ENCODE results near the gene STIP1. TPM values are rescaled to one million over a fixed set of nuclear protein-coding genes. Genes with fewer than 3 reads are reported as not detected.

Gene STIP1
- total RNA-seq, 1 donor from 2014 or later = 102 TPM

DNA sequence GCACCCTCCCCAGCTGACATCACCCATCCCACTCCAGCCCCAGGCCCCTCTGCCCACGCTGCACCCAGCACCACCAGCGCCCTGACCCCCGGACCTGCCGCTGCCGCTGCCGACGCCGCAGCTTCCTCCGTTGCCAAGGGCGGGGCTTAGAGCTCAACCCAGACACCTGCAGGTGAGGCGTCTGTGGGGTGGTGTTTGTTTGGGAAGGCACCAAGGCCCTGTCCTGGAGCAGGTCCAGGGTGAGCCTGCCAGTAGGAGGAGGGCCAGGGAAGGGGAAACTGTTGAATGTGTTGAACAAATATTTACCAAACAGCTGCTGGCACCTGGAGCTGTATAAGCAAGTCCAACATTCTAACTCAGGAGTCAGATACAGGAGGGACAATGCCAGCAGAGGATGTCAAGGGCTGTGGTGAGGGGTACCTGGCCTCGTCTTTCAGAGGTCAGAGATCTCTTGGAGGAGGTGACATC lies 51.5 kb downstream of the STIP1 start:
- peaks cover 1% of the 10 kb centered on the region for H3K36me3 ChIP-seq (ENCODE audit: control insufficient read depth, insufficient read depth, low read length)
- TF ChIP-seq, protein P1, sequence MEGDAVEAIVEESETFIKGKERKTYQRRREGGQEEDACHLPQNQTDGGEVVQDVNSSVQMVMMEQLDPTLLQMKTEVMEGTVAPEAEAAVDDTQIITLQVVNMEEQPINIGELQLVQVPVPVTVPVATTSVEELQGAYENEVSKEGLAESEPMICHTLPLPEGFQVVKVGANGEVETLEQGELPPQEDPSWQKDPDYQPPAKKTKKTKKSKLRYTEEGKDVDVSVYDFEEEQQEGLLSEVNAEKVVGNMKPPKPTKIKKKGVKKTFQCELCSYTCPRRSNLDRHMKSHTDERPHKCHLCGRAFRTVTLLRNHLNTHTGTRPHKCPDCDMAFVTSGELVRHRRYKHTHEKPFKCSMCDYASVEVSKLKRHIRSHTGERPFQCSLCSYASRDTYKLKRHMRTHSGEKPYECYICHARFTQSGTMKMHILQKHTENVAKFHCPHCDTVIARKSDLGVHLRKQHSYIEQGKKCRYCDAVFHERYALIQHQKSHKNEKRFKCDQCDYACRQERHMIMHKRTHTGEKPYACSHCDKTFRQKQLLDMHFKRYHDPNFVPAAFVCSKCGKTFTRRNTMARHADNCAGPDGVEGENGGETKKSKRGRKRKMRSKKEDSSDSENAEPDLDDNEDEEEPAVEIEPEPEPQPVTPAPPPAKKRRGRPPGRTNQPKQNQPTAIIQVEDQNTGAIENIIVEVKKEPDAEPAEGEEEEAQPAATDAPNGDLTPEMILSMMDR (IDR thresholded peaks at IDR 0.05; ENCODE audit: insufficient read depth, low read length, severe bottlenecking) = peak; percentile 22
- H3K4me3 ChIP-seq (ENCODE audit: low read depth, low read length) = no peak overlapping the region
- peak; percentile 81 for DNase-seq (ENCODE audit: low read depth)
- no peaks in the 10 kb centered on the region for H3K27me3 ChIP-seq (ENCODE audit: control insufficient read depth, insufficient read depth, low read length)
- peak; percentile 93 for FAIRE-seq

DNA sequence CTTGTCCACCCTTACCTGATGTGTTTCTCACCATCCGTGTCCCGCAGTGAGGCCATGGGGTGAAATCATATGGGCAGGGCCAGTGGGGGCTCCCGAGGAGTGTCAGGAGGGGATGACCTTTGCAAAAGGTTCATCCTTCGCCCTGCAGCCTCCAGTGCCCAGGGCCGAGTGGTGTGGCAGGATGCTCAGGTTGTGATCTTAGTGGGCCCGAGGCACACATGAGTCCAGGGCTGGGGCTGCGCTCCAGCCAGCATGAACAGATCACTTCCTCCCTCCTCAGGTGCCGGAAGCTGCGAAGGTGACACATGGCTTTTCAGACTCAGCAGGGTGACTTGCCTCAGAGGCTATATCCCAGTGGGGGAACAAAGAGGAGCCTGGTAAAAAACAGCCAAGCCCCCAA lies 52.1 kb downstream of the STIP1 start:
- DNase-seq (ENCODE audit: low read depth) (no peak), FAIRE-seq (no peak)
- Histone ChIP-seq H3K36me3 (ENCODE audit: control insufficient read depth, insufficient read depth, low read length) (peaks cover 3% of the 10 kb centered on the region), H3K4me3 (ENCODE audit: low read depth, low read length) (no peak overlapping the region), H3K27me3 (ENCODE audit: control insufficient read depth, insufficient read depth, low read length) (no peaks in the 10 kb centered on the region)
- TF ChIP-seq, protein P1 (IDR thresholded peaks at IDR 0.05; ENCODE audit: insufficient read depth, low read length, severe bottlenecking) = no peak

DNA sequence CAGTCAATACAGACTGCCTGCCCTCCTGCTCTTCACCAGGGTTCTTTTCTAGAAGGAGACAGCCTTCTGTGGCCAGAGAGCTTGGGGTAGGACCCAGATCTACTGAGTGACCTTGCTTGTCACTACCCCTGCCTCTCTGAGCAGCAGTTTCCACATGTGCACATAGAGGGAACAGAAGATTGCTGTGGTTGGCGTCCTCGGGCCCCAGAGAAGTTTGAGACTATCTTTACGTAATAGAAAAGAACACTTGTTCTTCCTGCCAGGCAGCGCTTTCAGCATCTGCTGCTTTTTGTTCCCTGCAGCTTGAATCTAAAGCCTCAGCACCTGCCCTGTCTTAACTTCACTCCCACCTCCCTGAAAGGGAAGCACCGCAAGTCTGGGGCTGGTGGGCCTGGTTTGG lies 53.0 kb downstream of the STIP1 start:
- FAIRE-seq (no peak), DNase-seq (ENCODE audit: low read depth) (no peak)
- Histone ChIP-seq H3K27me3 (ENCODE audit: control insufficient read depth, insufficient read depth, low read length) (no peaks in the 10 kb centered on the region), H3K4me3 (ENCODE audit: low read depth, low read length) (no peak overlapping the region), H3K36me3 (ENCODE audit: control insufficient read depth, insufficient read depth, low read length) (peaks cover 8% of the 10 kb centered on the region)
- TF ChIP-seq, protein P1 (IDR thresholded peaks at IDR 0.05; ENCODE audit: insufficient read depth, low read length, severe bottlenecking) = no peak

DNA sequence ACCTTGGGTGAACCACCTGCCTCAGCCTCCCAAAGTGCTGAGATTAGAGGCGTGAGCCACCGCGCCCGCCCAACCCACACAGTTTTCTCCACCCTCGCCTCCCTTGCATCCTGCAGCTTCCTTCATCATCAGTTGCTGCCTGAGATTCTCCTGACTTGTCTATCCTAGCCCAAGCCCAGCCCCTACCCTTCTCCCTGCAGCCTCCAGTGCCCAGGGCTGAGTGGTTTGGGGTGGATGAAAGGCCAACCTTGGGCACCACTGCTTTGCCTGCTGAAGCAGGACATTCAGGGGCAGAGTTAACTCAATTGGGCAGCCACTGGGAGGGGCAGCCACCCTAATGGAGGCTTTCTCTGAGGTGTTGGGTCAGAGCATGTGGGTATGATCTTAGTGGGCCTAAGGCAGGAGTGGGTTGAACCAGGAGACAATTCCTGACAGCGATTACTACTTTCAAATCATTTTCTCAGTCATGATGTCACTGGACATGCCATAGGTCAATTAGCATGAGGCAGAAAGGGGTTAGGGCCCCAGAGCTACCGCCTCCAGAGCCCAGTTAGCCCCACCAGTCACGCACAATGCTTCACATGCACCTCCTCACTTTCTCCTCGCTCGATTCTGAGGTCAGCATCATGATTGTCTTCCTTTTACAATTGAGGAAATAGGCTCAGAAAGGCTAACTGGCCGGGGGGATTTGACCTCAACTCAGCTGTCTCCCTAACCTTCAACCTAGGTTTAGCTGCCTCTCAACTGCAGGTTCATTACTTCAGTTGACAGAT lies 53.9 kb downstream of the STIP1 start:
- H3K27me3 ChIP-seq (ENCODE audit: control insufficient read depth, insufficient read depth, low read length) = no peaks in the 10 kb centered on the region
- H3K4me3 ChIP-seq (ENCODE audit: low read depth, low read length) = no peak overlapping the region
- no peak for DNase-seq (ENCODE audit: low read depth)
- no peak for FAIRE-seq
- TF ChIP-seq, protein P1 (IDR thresholded peaks at IDR 0.05; ENCODE audit: insufficient read depth, low read length, severe bottlenecking) = no peak
- H3K36me3 ChIP-seq (ENCODE audit: control insufficient read depth, insufficient read depth, low read length) = peaks cover 11% of the 10 kb centered on the region

DNA sequence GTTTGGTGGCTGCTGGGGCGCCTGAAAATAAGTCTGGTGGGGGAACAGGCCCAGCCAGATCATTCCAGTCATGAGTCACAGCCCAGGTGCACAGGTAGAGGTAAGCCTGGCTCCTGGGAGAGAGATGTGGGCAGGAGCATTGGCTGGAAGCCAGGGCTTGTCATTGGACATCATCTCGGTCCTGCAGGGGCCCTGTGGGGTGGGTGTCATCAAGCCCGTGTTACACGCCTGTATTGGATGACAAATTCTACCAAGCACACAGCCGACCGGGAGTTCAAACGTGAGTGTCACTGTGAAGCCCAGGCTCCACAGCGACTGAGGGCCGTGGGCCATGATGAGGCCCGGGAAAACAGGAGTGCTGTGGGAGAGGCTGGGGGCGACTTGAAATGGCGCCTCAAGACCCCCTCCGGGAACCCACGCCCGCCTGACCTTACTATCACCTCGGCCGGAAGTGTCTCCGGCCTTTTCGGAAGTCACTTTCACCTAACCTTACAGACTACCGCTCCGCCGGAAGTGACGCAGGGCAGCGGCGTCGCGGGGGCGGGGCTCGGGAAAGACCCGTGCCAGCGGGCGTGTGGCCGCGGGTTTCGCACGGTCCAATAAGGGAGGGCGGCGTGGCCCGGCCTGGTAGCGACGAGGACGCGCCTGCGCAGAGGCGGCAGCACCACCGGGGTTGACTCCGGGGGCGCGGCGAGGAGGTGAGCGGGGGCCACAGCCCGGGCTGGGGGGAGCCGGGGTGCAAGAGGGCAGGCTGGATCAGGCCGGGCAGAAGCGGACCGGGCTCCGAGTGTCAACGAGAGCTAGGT lies 54.7 kb downstream of the STIP1 start, which contains the start of gene FKBP2:
TSS of gene FKBP2 (plus strand) at position 661 of the 806 bp plus-strand sequence. CDS start 1,293 bp downstream, outside the sequence.
- H3K36me3 ChIP-seq (ENCODE audit: control insufficient read depth, insufficient read depth, low read length) = peaks cover 13% of the 10 kb centered on the region
- TF ChIP-seq, protein P1 (IDR thresholded peaks at IDR 0.05; ENCODE audit: insufficient read depth, low read length, severe bottlenecking) = no peak
- peak; percentile 97 for DNase-seq (ENCODE audit: low read depth)
- peak within 1 kb of the TSS; percentile 90 for H3K4me3 ChIP-seq (ENCODE audit: low read depth, low read length)
- FAIRE-seq = no peak
- no peaks in the 10 kb centered on the region for H3K27me3 ChIP-seq (ENCODE audit: control insufficient read depth, insufficient read depth, low read length)

Measured in bronchial epithelial cell (primary cell).